Lower lobe of right lung (tissue), 2 donors: Measurements from ENCODE around the gene DRC1. TPM values are rescaled to one million over a fixed set of nuclear protein-coding genes. Genes with fewer than 3 reads are reported as not detected.

Experiments
- ATAC-seq, 2 donors: fragments of 200-7000 bp; cut with Tn5 transposase; one replicate each; pipeline ENCODE4 v1.9.1; 2020 to 2022; ENCODE audit warnings: mild to moderate bottlenecking in 2 of 2, moderate library complexity in 2 of 2
- DNase-seq: peaks from one replicate; pipeline ENCODE4 v3.0.0-alpha.2; 2020
- H3K27ac ChIP-seq: fragments of 200-600 bp; one replicate; pipeline ENCODE4 v1.8.0; 2022
- H3K27me3 ChIP-seq: fragments of 200-600 bp; one replicate; pipeline ENCODE4 v1.8.0; 2022; ENCODE audit warnings: low read depth
- H3K36me3 ChIP-seq: fragments of 200-600 bp; one replicate; pipeline ENCODE4 v1.8.0; 2022; ENCODE audit warnings: mild to moderate bottlenecking
- H3K4me1 ChIP-seq: fragments of 200-600 bp; one replicate; pipeline ENCODE4 v1.8.0; 2022
- H3K4me3 ChIP-seq: fragments of 200-600 bp; one replicate; pipeline ENCODE4 v1.8.0; 2022; ENCODE audit warnings: mild to moderate bottlenecking
- H3K9me3 ChIP-seq: fragments of 200-600 bp; one replicate; pipeline ENCODE4 v1.8.0; 2022
- CTCF ChIP-seq: fragments of 200-600 bp; IDR thresholded peaks from one replicate; pipeline ENCODE4 v1.8.0; 2022; ENCODE audit warnings: antibody characterized with exemption, mild to moderate bottlenecking
- intact Hi-C: fragments of 100-400 bp; cut with DNase I; formaldehyde crosslinking; loops from one replicate; pipeline ENCODE4 v1.11.0; 2022
- total RNA-seq: library from RNA; stranded (reverse); fragmentation: NEBNext Ultra II Directional; extraction: Animal tissue kit (Norgen Biotek cat#: 25700); gene quantifications from one replicate; pipeline ENCODE4 v1.2.1, GENCODE V29; 2021
- donor health status: DM: no; HTN: yes; CAD: no; lungs with severe emphysema.

Gene DRC1
- total RNA-seq, 1 donor from 2014 or later, result 6.8 TPM

GRCh38 chr2:26486789-26487188, 85.1 kb downstream of the DRC1 start:
- Histone ChIP-seq H3K4me1 (no peaks in the 10 kb centered on the region), H3K27ac (no peak overlapping the region), H3K27me3 (no peaks in the 10 kb centered on the region), H3K9me3 (no peaks in the 10 kb centered on the region), H3K36me3 (no peaks in the 10 kb centered on the region), H3K4me3 (no peak overlapping the region)
- DNase-seq (no peak), ATAC-seq (no peak)
- intact Hi-C loops, result no loop called here
- no peak for TF ChIP-seq CTCF

GRCh38 chr2:26487192-26487591, 85.5 kb downstream of the DRC1 start:
- intact Hi-C loops, result no loop called here
- Histone ChIP-seq H3K27me3 (no peaks in the 10 kb centered on the region), H3K4me1 (no peaks in the 10 kb centered on the region), H3K27ac (no peak overlapping the region), H3K4me3 (no peak overlapping the region), H3K36me3 (no peaks in the 10 kb centered on the region), H3K9me3 (no peaks in the 10 kb centered on the region)
- no peak for TF ChIP-seq CTCF
- no peak for DNase-seq
- no peak for ATAC-seq

GRCh38 chr2:26488463-26489212, 86.9 kb downstream of the DRC1 start:
- ATAC-seq (no peak), DNase-seq (peak; percentile 40)
- Histone ChIP-seq H3K4me3 (no peak overlapping the region), H3K27me3 (no peaks in the 10 kb centered on the region), H3K4me1 (no peaks in the 10 kb centered on the region), H3K9me3 (no peaks in the 10 kb centered on the region), H3K36me3 (no peaks in the 10 kb centered on the region), H3K27ac (no peak overlapping the region)
- intact Hi-C loops, result no loop called here
- no peak for TF ChIP-seq CTCF

- DNase-seq, result peak; percentile 40
- Histone ChIP-seq H3K36me3 (no peaks in the 10 kb centered on the region), H3K4me1 (no peaks in the 10 kb centered on the region), H3K9me3 (no peaks in the 10 kb centered on the region), H3K27ac (no peak overlapping the region), H3K27me3 (no peaks in the 10 kb centered on the region), H3K4me3 (no peak overlapping the region)
- intact Hi-C loops, result no loop called here
- no peak for ATAC-seq
- no peak for TF ChIP-seq CTCF
Measured at GRCh38 chr2:26489213-26489850, 87.6 kb downstream of the DRC1 start.

- H3K4me1 ChIP-seq, result no peaks in the 10 kb centered on the region
Measured at GRCh38 chr2:26491563-26492167, 89.9 kb downstream of the DRC1 start.

More at GRCh38 chr2:26491563-26492167, 89.9 kb downstream of the DRC1 start:
- Histone ChIP-seq H3K27ac (no peak overlapping the region), H3K36me3 (no peaks in the 10 kb centered on the region), H3K9me3 (no peaks in the 10 kb centered on the region), H3K27me3 (no peaks in the 10 kb centered on the region), H3K4me3 (no peak overlapping the region)
- DNase-seq, result no peak
- intact Hi-C loops, result no loop called here
- no peak for TF ChIP-seq CTCF
- ATAC-seq, result no peak
